ENCODE data around the gene MAT2B.

Gene MAT2B

GRCh38 chr5:163566678-163567077, 61.3 kb downstream of the MAT2B start:
- no peak for TF ChIP-seq FOXP2 (optimal IDR thresholded peaks at IDR 0.05; ENCODE audit: borderline replicate concordance, extremely low read depth, extremely low read length, insufficient read depth)
- no peak for TF ChIP-seq SIN3A (IDR thresholded peaks at IDR 0.05; ENCODE audit: borderline replicate concordance, insufficient read depth, low read length)
- no peak for TF ChIP-seq REST (IDR thresholded peaks at IDR 0.05; ENCODE audit: insufficient read depth in 1 of 2, low read depth in 2 of 2, low read length in 2 of 2)
- no peak for TF ChIP-seq POLR2AphosphoS5 (IDR thresholded peaks at IDR 0.05; ENCODE audit: low read depth, low read length)
- no peak for TF ChIP-seq TAF1 (IDR thresholded peaks at IDR 0.05; ENCODE audit: borderline replicate concordance, insufficient read depth, low read length)

DNA sequence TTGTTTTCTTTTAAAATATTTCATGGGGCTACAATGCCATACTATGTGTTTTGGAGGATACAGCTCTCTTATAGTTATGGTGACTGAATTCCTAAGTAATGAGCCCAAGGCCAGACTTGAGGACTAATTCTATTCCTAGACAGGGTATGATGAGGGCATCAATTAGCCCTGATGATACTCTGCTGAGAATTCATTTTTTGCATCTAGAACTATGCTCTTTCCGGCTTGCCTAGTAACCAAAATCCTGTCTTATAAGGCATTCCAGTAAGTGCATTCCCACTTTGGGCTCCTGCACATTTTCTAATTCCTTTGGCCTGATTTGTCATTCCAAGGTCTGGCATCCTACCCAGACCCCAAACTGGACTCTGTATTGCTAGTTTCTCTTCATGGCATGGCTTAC, 62.4 kb downstream of the MAT2B start:
- no peak for TF ChIP-seq SIN3A (IDR thresholded peaks at IDR 0.05; ENCODE audit: borderline replicate concordance, insufficient read depth, low read length)
- no peak for TF ChIP-seq REST (IDR thresholded peaks at IDR 0.05; ENCODE audit: insufficient read depth in 1 of 2, low read depth in 2 of 2, low read length in 2 of 2)
- TF ChIP-seq FOXP2 (optimal IDR thresholded peaks at IDR 0.05; ENCODE audit: borderline replicate concordance, extremely low read depth, extremely low read length, insufficient read depth) = no peak
- TF ChIP-seq POLR2AphosphoS5 (IDR thresholded peaks at IDR 0.05; ENCODE audit: low read depth, low read length) = no peak
- TF ChIP-seq TAF1 (IDR thresholded peaks at IDR 0.05; ENCODE audit: borderline replicate concordance, insufficient read depth, low read length) = no peak

Data from PFSK-1 (cell line).